Stomach (tissue), 9 donors: Measurements from ENCODE around the gene SH2D3C. TPM values are rescaled to one million over a fixed set of nuclear protein-coding genes. Genes with fewer than 3 reads are reported as not detected.

ENCODE experiments used
- DNase-seq, 2 donors: peaks; one replicate each; pipeline versions ENCODE4 v3.0.0 to v3.0.0-alpha.2; 2013 to 2019
- H3K27ac ChIP-seq, 5 donors: fragments of 200-600 bp in 4 of 5; sonication (generic) in 4 of 5; one replicate each; pipeline ENCODE4 v1.5.1; 2013 to 2019; ENCODE audit warnings: mild to moderate bottlenecking in 1 of 5, moderate library complexity in 1 of 5
- H3K27me3 ChIP-seq, 3 donors: fragments of 200-600 bp; sonication (generic); one replicate each; pipeline ENCODE4 v1.5.1; 2017 to 2019; ENCODE audit warnings: mixed run types in 1 of 3
- H3K36me3 ChIP-seq, 4 donors: fragments of 200-600 bp; sonication (generic); 1 replicate in 3 of 4; 2 replicates in 1 of 4; pipeline ENCODE4 v1.5.1; 2016 to 2019
- H3K4me1 ChIP-seq, 4 donors: fragments of 200-600 bp; sonication (generic); one replicate each; pipeline ENCODE4 v1.5.1; 2016 to 2019
- H3K4me3 ChIP-seq, 4 donors: fragments of 200-600 bp; sonication (generic) in 3 of 4; one replicate each; pipeline ENCODE4 v1.5.1; 2016 to 2019; ENCODE audit warnings: mild to moderate bottlenecking in 1 of 4
- H3K9me3 ChIP-seq, 4 donors: fragments of 200-600 bp; sonication (generic); one replicate each; pipeline ENCODE4 v1.5.1; 2016 to 2019
- CTCF ChIP-seq, 7 experiments: fragments of 450-650 bp in 4 of 7; fragments of 200-600 bp in 3 of 7; sonication (generic) in 3 of 7; IDR thresholded peaks; one replicate each; pipeline ENCODE4 v1.5.1; 2016 to 2019; ENCODE audit warnings: antibody characterized with exemption in 7 of 7, control low read depth in 2 of 7, mild to moderate bottlenecking in 1 of 7
- EP300 ChIP-seq: sonication (generic); formaldehyde crosslinking; IDR thresholded peaks from one replicate; pipeline ENCODE4 v1.6.1; 2017; ENCODE audit warnings: antibody characterized with exemption
- POLR2A ChIP-seq, 4 donors: fragments of 450-650 bp; IDR thresholded peaks; one replicate each; pipeline ENCODE4 v1.6.1; 2016; ENCODE audit warnings: antibody characterized with exemption in 4 of 4, control low read depth in 2 of 4, mild to moderate bottlenecking in 1 of 4, moderate library complexity in 1 of 4
- POLR2AphosphoS5 ChIP-seq, 3 donors: sonication (generic); formaldehyde crosslinking; IDR thresholded peaks; one replicate each; pipeline ENCODE4 v1.6.1; 2016; ENCODE audit warnings: antibody characterized with exemption in 3 of 3
- WGBS, 5 donors: extraction: QIAGEN DNeasy Blood & Tissue Kit in 3 of 5; methylation state at CpG; one replicate each; pipeline versions ENCODE4 v1.1.5 to v1.1.7; 2013 to 2018; 5-methylcytosine and 5-hydroxymethylcytosine counted together
- intact Hi-C: fragments of 100-400 bp; cut with DNase I; formaldehyde crosslinking; loops from one replicate; pipeline ENCODE4 v1.15.1; 2023; ENCODE audit warnings: low total_unique reads
- polyA plus RNA-seq, 3 donors: library from polyadenylated mRNA; stranded (reverse); fragments of 200-250 nt; gene quantifications; one replicate each; pipeline ENCODE4 v1.2.3, GENCODE V29; 2013
- total RNA-seq, 5 donors: library from RNA; depleted of rRNA; stranded (reverse); fragments of >200 nt; gene quantifications; one replicate each; pipeline versions ENCODE4 v1.1.0 to v1.2.3, GENCODE V29; 2014 to 2016
- donor health status: healthy with polysubstance abuse.
- donor health status: Bipolar disorder and iron deficiency.
- donor health status: healthy.

Gene SH2D3C
- total and polyA plus RNA-seq, 8 donors: 1.8 to 38.1 (median 4.5) TPM; not detected in 2

- WGBS, 5 donors: 78 to 83% (median 82%) methylated on average over 12 of the region's 12 CpGs
- TF ChIP-seq CTCF (IDR thresholded peaks at IDR 0.05) (no peak), EP300 (no peak), POLR2A (IDR thresholded peaks at IDR 0.05) (no peak), POLR2AphosphoS5 (IDR thresholded peaks at IDR 0.05) (no peak)
- no peak for DNase-seq
- intact Hi-C loops: no loop called here
- no peaks in the 10 kb centered on the region for H3K36me3 ChIP-seq
- H3K27ac ChIP-seq: no peak overlapping the region
- H3K9me3 ChIP-seq: no peaks in the 10 kb centered on the region
- H3K4me1 ChIP-seq: peaks cover 13 to 31% (median 24%) of the 10 kb centered on the region in 4 donors
- H3K27me3 ChIP-seq: peaks cover 0 to 12% (median 0%) of the 10 kb centered on the region in 3 donors
- H3K4me3 ChIP-seq: no peak overlapping the region
These were observed 58.2 kb downstream of the SH2D3C start for GRCh38 chr9:127720031-127720864.

GRCh38 chr9:127717766-127718165, 60.7 kb downstream of the SH2D3C start:
- H3K27ac ChIP-seq: no peak overlapping the region
- no peaks in the 10 kb centered on the region for H3K36me3 ChIP-seq
- H3K9me3 ChIP-seq: no peaks in the 10 kb centered on the region
- H3K27me3 ChIP-seq: no peaks in the 10 kb centered on the region
- DNase-seq: peak in 1 of 2 donors; percentile 28
- H3K4me3 ChIP-seq: no peak overlapping the region
- intact Hi-C loops: no loop called here
- peaks cover 16 to 22% (median 21%) of the 10 kb centered on the region in 4 donors for H3K4me1 ChIP-seq
- TF ChIP-seq POLR2AphosphoS5 (IDR thresholded peaks at IDR 0.05) (no peak), CTCF (IDR thresholded peaks at IDR 0.05) (no peak), EP300 (no peak), POLR2A (IDR thresholded peaks at IDR 0.05) (no peak)
- 69 to 82% (median 74%) methylated on average over 4 to 5 of the region's 5 CpGs for WGBS, 5 donors

- H3K27me3 ChIP-seq: no peaks in the 10 kb centered on the region
- H3K36me3 ChIP-seq: no peaks in the 10 kb centered on the region
- H3K27ac ChIP-seq: peak overlapping the region in 4 of 5 donors; percentile 75 to 89 (median 86)
- 80 to 85% (median 83%) methylated on average over 5 to 9 of the region's 9 CpGs for WGBS, 5 donors
- H3K9me3 ChIP-seq: no peaks in the 10 kb centered on the region
- peak overlapping the region in 3 of 4 donors; percentile 62 to 71 (median 71) for H3K4me3 ChIP-seq
- intact Hi-C loops: no loop called here
- peaks cover 16 to 23% (median 22%) of the 10 kb centered on the region in 4 donors for H3K4me1 ChIP-seq
- no peak for TF ChIP-seq POLR2A (IDR thresholded peaks at IDR 0.05)
- TF ChIP-seq POLR2AphosphoS5 (IDR thresholded peaks at IDR 0.05): no peak
- no peak for DNase-seq
These were observed 62.1 kb downstream of the SH2D3C start for GRCh38 chr9:127716412-127716811.

- peak within 1 kb of the TSS; percentile 62 to 85 (median 71) for H3K4me3 ChIP-seq
- peak within 1 kb of the TSS; percentile 75 to 89 (median 84) for H3K27ac ChIP-seq
- intact Hi-C loops: no loop called here
- H3K27me3 ChIP-seq: no peaks in the 10 kb centered on the region
- 4 to 6% (median 5%) methylated on average over 32 to 65 of the region's 65 CpGs for WGBS, 5 donors
- H3K4me1 ChIP-seq: peaks cover 16 to 25% (median 22%) of the 10 kb centered on the region in 4 donors
- H3K36me3 ChIP-seq: no peaks in the 10 kb centered on the region
- DNase-seq: peak; percentile 97 to 99
- no peaks in the 10 kb centered on the region for H3K9me3 ChIP-seq
- TF ChIP-seq EP300 (no peak), CTCF (IDR thresholded peaks at IDR 0.05) (no peak), POLR2AphosphoS5 (IDR thresholded peaks at IDR 0.05) (peak; percentile 51 to 85 (median 63)), POLR2A (IDR thresholded peaks at IDR 0.05) (peak in 1 of 4 donors; percentile 24)
These were observed 62.8 kb downstream of the SH2D3C start, which contains the start of the genes PTRH1 and TTC16 for GRCh38 chr9:127715470-127716337. Gene PTRH1, minus strand, starts transcription at chr9:127715663. Its CDS starts 24 bp downstream, at chr9:127715639. Gene TTC16, plus strand, starts transcription at chr9:127716079. Its CDS starts 67 bp downstream, at chr9:127716146.
